ENCODE data around the gene UBASH3B. TPM values are rescaled to one million over a fixed set of nuclear protein-coding genes. Genes with fewer than 3 reads are reported as not detected.

The UBASH3B gene, protein sequence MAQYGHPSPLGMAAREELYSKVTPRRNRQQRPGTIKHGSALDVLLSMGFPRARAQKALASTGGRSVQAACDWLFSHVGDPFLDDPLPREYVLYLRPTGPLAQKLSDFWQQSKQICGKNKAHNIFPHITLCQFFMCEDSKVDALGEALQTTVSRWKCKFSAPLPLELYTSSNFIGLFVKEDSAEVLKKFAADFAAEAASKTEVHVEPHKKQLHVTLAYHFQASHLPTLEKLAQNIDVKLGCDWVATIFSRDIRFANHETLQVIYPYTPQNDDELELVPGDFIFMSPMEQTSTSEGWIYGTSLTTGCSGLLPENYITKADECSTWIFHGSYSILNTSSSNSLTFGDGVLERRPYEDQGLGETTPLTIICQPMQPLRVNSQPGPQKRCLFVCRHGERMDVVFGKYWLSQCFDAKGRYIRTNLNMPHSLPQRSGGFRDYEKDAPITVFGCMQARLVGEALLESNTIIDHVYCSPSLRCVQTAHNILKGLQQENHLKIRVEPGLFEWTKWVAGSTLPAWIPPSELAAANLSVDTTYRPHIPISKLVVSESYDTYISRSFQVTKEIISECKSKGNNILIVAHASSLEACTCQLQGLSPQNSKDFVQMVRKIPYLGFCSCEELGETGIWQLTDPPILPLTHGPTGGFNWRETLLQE
- total RNA-seq = 31.6 and 36.0 TPM in 2 replicates

DNA sequence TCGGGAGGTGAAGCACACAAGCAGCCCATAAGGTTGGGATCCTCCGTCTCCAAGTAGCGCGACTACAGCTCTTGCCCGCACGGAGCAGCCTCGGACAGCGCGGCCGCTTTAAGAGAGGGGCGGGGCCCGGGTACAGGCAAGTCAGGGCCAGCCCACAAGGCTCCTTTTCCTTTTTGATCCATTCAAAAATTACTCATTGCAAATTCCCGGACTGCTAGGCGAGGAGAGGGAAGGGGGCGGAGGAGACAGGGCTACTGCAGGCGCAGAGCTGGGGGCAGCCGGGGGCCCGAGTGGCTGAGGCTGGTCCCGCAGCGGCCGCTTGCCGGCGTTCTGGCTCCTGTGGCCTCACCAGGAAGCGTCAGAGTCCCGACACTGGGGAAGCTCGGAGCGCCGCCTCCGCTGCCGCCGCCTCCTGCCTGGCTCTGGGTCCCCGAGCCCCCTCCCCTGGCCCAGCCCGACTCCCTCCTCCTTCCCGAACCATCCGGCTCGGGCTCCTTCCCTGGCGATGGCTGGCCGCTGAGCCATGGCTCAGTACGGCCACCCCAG lies at the start of gene UBASH3B:
Gene UBASH3B, plus strand, starts transcription at position 196 of the 546 bp plus-strand sequence. Its CDS starts 328 bp downstream, at position 524.

Small RNA genes within 50 kb of the gene (small RNA-seq; reads per million reads assigned to genes)
- not detected for gene RF01210

Other genes with a start within 250 kb of the UBASH3B start
- gene CRTAM, start 182.8 kb downstream of the UBASH3B start, total RNA-seq = 0.13 and 0.22 TPM in 2 replicates
- gene JHY, start 227.0 kb downstream of the UBASH3B start, total RNA-seq = 14.6 and 17.6 TPM in 2 replicates

Data from articular chondrocyte of knee joint (primary cell).